EH (cell line): ENCODE measurements around the gene SLC2A4.

Source experiments
- DNase-seq: peaks from one replicate; pipeline ENCODE4 v3.0.0-alpha.2; 2015; ENCODE audit warnings: low read depth

Gene SLC2A4

GRCh38 chr17:7306911-7307685 lies 25.6 kb downstream of the SLC2A4 start, which contains the start of gene EIF5A:
EIF5A (plus strand) TSS chr17:7307628; CDS start chr17:7309636, 2,008 bp downstream.
- peak; percentile 100 for DNase-seq

GRCh38 chr17:7307686-7308624 lies 26.4 kb downstream of the SLC2A4 start:
- DNase-seq, result peak; percentile 44

- peak; percentile 88 for DNase-seq
Observed at GRCh38 chr17:7308625-7309433, 27.3 kb downstream of the SLC2A4 start.

GRCh38 chr17:7309628-7310027 lies 28.1 kb downstream of the SLC2A4 start:
- DNase-seq, result no peak

GRCh38 chr17:7311110-7311705 lies 29.7 kb downstream of the SLC2A4 start:
- DNase-seq, result no peak

- no peak for DNase-seq
Observed at GRCh38 chr17:7312432-7313087, 31.0 kb downstream of the SLC2A4 start.

GRCh38 chr17:7313088-7313889 lies 31.8 kb downstream of the SLC2A4 start:
- DNase-seq, result no peak

GRCh38 chr17:7313890-7314718 lies 32.6 kb downstream of the SLC2A4 start:
- peak; percentile 49 for DNase-seq

- peak; percentile 82 for DNase-seq
Observed at GRCh38 chr17:7314719-7315569, 33.4 kb downstream of the SLC2A4 start, which contains the start of gene GPS2. GPS2 (minus strand) TSS chr17:7315360; CDS start chr17:7315052, 308 bp downstream.

GRCh38 chr17:7315570-7316235 lies 34.2 kb downstream of the SLC2A4 start:
- no peak for DNase-seq

GRCh38 chr17:7317161-7317803 lies 35.8 kb downstream of the SLC2A4 start:
- DNase-seq, result no peak

- no peak for DNase-seq
Observed at GRCh38 chr17:7318121-7318860, 36.8 kb downstream of the SLC2A4 start.

GRCh38 chr17:7321466-7321865 lies 39.9 kb downstream of the SLC2A4 start:
- DNase-seq, result no peak

- DNase-seq, result no peak
Observed at GRCh38 chr17:7322520-7323194, 41.1 kb downstream of the SLC2A4 start.

- DNase-seq, result peak; percentile 32
Observed at GRCh38 chr17:7323731-7324437, 42.4 kb downstream of the SLC2A4 start.
